HL-60 (cell line): Measurements from ENCODE around the gene NME3.

ENCODE experiments used
- TF ChIP-seq, protein P1 (sequence below): IDR thresholded peaks from one replicate; pipeline ENCODE4 v1.5.1; 2011; ENCODE audit warnings: low read length, control low read depth, inconsistent platforms; ENCODE audit not compliant: insufficient read depth
- TF ChIP-seq, protein P2 (sequence below): IDR thresholded peaks from 2 replicates; pipeline ENCODE4 v1.6.1; 2012; ENCODE audit warnings: low read depth; ENCODE audit not compliant: insufficient replicate concordance

DNA sequence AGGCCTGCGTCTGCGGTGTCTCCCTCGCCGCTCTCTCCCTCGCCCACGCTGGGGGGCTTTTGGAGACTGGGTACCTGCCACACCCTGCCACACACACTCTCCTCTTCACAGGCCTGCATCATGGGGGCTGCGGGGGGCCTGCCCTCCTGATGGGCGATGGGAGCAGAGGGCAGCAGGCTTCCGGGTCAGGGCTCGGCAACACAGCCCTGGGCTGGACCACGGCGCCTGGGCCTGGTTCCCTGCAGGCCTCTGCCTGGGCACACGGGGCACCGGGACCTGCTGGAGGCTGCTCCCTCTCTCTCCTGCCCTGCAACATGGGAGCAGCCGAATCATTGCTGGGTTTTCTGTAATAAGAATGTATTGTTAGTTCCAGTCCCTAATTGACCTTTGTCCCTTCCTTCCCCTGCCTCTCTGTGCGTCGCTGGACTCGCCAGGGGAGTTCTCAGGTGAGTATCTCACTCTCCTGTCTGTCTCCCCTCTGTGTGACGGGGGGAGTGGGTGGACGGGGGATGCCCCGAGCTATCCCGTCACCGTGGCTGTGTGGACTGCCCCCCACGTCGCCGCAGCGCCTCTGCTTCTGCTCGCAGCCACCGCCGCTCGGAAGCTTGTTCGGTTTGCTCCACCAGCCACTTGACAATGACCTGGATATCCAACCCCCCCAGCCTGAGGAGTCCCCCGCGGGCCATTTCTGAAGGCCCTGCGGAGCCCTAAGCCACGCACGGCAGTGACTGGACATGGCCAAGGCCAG lies 13.5 kb downstream of the NME3 start:
- TF ChIP-seq, protein P1, sequence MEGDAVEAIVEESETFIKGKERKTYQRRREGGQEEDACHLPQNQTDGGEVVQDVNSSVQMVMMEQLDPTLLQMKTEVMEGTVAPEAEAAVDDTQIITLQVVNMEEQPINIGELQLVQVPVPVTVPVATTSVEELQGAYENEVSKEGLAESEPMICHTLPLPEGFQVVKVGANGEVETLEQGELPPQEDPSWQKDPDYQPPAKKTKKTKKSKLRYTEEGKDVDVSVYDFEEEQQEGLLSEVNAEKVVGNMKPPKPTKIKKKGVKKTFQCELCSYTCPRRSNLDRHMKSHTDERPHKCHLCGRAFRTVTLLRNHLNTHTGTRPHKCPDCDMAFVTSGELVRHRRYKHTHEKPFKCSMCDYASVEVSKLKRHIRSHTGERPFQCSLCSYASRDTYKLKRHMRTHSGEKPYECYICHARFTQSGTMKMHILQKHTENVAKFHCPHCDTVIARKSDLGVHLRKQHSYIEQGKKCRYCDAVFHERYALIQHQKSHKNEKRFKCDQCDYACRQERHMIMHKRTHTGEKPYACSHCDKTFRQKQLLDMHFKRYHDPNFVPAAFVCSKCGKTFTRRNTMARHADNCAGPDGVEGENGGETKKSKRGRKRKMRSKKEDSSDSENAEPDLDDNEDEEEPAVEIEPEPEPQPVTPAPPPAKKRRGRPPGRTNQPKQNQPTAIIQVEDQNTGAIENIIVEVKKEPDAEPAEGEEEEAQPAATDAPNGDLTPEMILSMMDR = no peak
- TF ChIP-seq, protein P2, sequence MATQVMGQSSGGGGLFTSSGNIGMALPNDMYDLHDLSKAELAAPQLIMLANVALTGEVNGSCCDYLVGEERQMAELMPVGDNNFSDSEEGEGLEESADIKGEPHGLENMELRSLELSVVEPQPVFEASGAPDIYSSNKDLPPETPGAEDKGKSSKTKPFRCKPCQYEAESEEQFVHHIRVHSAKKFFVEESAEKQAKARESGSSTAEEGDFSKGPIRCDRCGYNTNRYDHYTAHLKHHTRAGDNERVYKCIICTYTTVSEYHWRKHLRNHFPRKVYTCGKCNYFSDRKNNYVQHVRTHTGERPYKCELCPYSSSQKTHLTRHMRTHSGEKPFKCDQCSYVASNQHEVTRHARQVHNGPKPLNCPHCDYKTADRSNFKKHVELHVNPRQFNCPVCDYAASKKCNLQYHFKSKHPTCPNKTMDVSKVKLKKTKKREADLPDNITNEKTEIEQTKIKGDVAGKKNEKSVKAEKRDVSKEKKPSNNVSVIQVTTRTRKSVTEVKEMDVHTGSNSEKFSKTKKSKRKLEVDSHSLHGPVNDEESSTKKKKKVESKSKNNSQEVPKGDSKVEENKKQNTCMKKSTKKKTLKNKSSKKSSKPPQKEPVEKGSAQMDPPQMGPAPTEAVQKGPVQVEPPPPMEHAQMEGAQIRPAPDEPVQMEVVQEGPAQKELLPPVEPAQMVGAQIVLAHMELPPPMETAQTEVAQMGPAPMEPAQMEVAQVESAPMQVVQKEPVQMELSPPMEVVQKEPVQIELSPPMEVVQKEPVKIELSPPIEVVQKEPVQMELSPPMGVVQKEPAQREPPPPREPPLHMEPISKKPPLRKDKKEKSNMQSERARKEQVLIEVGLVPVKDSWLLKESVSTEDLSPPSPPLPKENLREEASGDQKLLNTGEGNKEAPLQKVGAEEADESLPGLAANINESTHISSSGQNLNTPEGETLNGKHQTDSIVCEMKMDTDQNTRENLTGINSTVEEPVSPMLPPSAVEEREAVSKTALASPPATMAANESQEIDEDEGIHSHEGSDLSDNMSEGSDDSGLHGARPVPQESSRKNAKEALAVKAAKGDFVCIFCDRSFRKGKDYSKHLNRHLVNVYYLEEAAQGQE = no peak
